Hepatocyte (in vitro differentiated cells): Measurements from ENCODE around the gene SHROOM2. TPM values are rescaled to one million over a fixed set of nuclear protein-coding genes. Genes with fewer than 3 reads are reported as not detected.

ENCODE experiments used
- DNase-seq: peaks from one replicate; pipeline ENCODE4 v3.0.0-alpha.2; 2016; ENCODE audit warnings: low spot score
- H2AFZ ChIP-seq: fragments of 200-600 bp; sonication (generic); 2 replicates; pipeline ENCODE4 v1.6.0; 2016; ENCODE audit warnings: antibody characterized with exemption, mild to moderate bottlenecking
- H3K27ac ChIP-seq: fragments of 200-600 bp; sonication (generic); 2 replicates; pipeline ENCODE4 v1.5.1; 2016; ENCODE audit warnings: mild to moderate bottlenecking
- H3K27me3 ChIP-seq: fragments of 200-600 bp; sonication (generic); 2 replicates; pipeline ENCODE4 v1.6.1; 2016
- H3K36me3 ChIP-seq: fragments of 200-600 bp; sonication (generic); replicated peaks from 2 replicates; pipeline ENCODE4 v1.5.1; 2016; ENCODE audit warnings: low read depth; ENCODE audit not compliant: insufficient read depth
- H3K4me1 ChIP-seq: fragments of 200-600 bp; sonication (generic); 2 replicates; pipeline ENCODE4 v1.5.1; 2016; ENCODE audit warnings: mild to moderate bottlenecking, moderate library complexity; ENCODE audit not compliant: insufficient read depth
- H3K4me2 ChIP-seq: fragments of 200-600 bp; sonication (generic); 2 replicates; pipeline ENCODE4 v1.6.0; 2016
- H3K4me3 ChIP-seq: fragments of 200-600 bp; sonication (generic); 2 replicates; pipeline ENCODE4 v1.5.1; 2016; ENCODE audit warnings: mild to moderate bottlenecking
- H3K79me2 ChIP-seq: fragments of 200-600 bp; sonication (generic); 2 replicates; pipeline ENCODE4 v1.6.0; 2017; ENCODE audit warnings: mild to moderate bottlenecking
- H3K9me2 ChIP-seq: fragments of 200-600 bp; sonication (generic); replicated peaks from 2 replicates; pipeline ENCODE4 v1.6.0; 2017; ENCODE audit warnings: mild to moderate bottlenecking; ENCODE audit not compliant: insufficient read depth
- H3K9me3 ChIP-seq: fragments of 200-600 bp; sonication (generic); 2 replicates; pipeline ENCODE4 v1.5.1; 2016; ENCODE audit warnings: low read depth, mild to moderate bottlenecking
- H4K20me1 ChIP-seq: fragments of 200-600 bp; sonication (generic); 2 replicates; pipeline ENCODE4 v1.6.0; 2016; ENCODE audit warnings: mild to moderate bottlenecking; ENCODE audit not compliant: insufficient read depth, poor library complexity, severe bottlenecking
- EZH2 ChIP-seq: fragments of 200-600 bp; sonication (generic); IDR thresholded peaks from 2 replicates; pipeline ENCODE4 v1.6.1; 2016; ENCODE audit warnings: antibody characterized with exemption, mild to moderate bottlenecking, borderline replicate concordance
- EZH2phosphoT487 ChIP-seq: fragments of 200-600 bp; sonication (generic); IDR thresholded peaks from one replicate; pipeline ENCODE4 v1.6.1; 2018; ENCODE audit warnings: antibody characterized with exemption, mild to moderate bottlenecking, low read depth, moderate library complexity; ENCODE audit not compliant: unreplicated experiment, severe bottlenecking
- WGBS: methylation state at CpG from one replicate; pipeline ENCODE4 v1.1.6; 2016; ENCODE audit warnings: low lambda C conversion rate; ENCODE audit errors: missing lambda C conversion rate; 5-methylcytosine and 5-hydroxymethylcytosine counted together
- polyA plus RNA-seq: library from polyadenylated mRNA; unstranded; fragments of >200 nt; fragmentation: Nextera tagmentation; extraction: Ambion mirVana; gene quantifications from 2 replicates; pipeline ENCODE4 v1.2.1, GENCODE V29; 2016
- total RNA-seq: library from RNA; depleted of rRNA; stranded (reverse); fragments of >200 nt; gene quantifications from 2 replicates; pipeline ENCODE4 v1.2.3, GENCODE V29; 2014
- TF ChIP-seq, protein P1 (sequence below): fragments of 200-600 bp; sonication (generic); IDR thresholded peaks from 2 replicates; pipeline ENCODE4 v1.5.1; 2016; ENCODE audit warnings: antibody characterized with exemption, mild to moderate bottlenecking; ENCODE audit not compliant: poor library complexity

SHROOM2 gene
- total and polyA plus RNA-seq, 2 experiments from 2014 or later = 6.9 to 8.5 TPM

DNA sequence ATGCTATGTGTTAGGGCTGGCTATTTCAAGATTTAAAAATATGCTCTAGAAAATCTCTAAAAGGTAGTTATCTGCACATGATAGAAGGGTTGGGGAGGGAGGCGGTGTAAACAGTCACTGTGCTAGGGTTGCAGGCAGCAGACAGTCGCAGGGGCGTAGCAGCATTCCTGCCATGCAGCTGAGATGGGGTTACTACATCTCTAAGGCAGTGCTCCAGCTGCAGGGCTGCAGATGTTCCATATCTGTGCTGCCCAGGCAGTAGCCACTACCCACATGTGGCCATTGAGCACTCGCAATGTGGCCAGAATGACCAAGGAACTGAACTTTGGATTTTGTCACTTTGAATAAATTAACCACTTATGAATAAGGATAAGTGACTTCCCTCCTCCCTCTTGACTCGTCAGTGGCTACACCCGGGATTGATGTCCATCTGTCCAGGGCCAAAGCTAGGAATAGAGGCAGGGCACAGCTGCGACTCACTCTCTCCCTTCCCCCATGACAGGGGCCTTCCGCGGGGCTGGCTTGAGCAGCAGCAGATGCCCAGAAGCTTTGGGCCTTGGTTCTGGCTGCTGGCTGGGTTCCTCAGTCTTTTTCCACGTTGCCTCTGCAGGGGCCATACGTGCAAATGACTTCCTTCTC is 101.5 kb downstream of the SHROOM2 start:
- H3K9me3 ChIP-seq = no peaks in the 10 kb centered on the region
- H3K79me2 ChIP-seq = no peaks in the 10 kb centered on the region
- no peak for DNase-seq
- peaks cover 5% of the 10 kb centered on the region for H3K4me1 ChIP-seq
- no peaks in the 10 kb centered on the region for H3K27me3 ChIP-seq
- no peaks in the 10 kb centered on the region for H4K20me1 ChIP-seq
- H3K4me3 ChIP-seq = no peak overlapping the region
- H3K36me3 ChIP-seq = no peaks in the 10 kb centered on the region
- no peak overlapping the region for H2AFZ ChIP-seq
- WGBS = 81% methylated on average over 11 of the region's 11 CpGs
- H3K9me2 ChIP-seq = no peaks in the 10 kb centered on the region
- H3K27ac ChIP-seq = no peak overlapping the region
- no peak overlapping the region for H3K4me2 ChIP-seq
- no peak for TF ChIP-seq EZH2phosphoT487
- no peak for TF ChIP-seq EZH2
- TF ChIP-seq, protein P1, sequence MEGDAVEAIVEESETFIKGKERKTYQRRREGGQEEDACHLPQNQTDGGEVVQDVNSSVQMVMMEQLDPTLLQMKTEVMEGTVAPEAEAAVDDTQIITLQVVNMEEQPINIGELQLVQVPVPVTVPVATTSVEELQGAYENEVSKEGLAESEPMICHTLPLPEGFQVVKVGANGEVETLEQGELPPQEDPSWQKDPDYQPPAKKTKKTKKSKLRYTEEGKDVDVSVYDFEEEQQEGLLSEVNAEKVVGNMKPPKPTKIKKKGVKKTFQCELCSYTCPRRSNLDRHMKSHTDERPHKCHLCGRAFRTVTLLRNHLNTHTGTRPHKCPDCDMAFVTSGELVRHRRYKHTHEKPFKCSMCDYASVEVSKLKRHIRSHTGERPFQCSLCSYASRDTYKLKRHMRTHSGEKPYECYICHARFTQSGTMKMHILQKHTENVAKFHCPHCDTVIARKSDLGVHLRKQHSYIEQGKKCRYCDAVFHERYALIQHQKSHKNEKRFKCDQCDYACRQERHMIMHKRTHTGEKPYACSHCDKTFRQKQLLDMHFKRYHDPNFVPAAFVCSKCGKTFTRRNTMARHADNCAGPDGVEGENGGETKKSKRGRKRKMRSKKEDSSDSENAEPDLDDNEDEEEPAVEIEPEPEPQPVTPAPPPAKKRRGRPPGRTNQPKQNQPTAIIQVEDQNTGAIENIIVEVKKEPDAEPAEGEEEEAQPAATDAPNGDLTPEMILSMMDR = no peak

DNA sequence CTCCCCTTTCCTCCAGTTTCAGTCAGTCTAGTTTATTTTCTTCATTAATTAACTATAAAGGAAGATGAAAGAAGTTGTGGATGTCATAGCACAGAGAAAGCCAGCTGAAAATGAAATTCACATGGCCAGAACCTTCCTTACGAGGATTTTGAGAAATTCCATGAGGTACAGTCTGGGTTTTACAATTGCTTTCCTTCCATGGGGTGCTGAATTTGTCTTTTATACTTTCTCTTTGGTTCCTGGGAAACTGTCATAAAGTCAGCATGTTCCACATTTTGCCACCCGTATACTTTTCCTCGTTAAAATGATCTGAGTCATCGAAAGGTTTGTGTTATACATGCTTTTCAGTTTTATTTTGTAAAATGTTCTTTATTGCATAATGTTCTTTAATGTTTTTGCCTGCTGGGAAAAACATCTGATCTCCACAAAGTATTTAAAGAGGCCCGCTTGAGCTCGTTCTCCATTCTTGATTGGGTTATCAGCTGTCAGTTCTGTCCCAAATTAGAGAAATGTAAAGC is 102.8 kb downstream of the SHROOM2 start:
- Histone ChIP-seq H3K79me2 (no peaks in the 10 kb centered on the region), H3K4me2 (no peak overlapping the region), H2AFZ (no peak overlapping the region), H3K4me3 (no peak overlapping the region), H3K27ac (no peak overlapping the region), H3K27me3 (no peaks in the 10 kb centered on the region), H3K4me1 (peaks cover 2% of the 10 kb centered on the region), H3K36me3 (no peaks in the 10 kb centered on the region), H4K20me1 (no peaks in the 10 kb centered on the region), H3K9me2 (no peaks in the 10 kb centered on the region), H3K9me3 (no peaks in the 10 kb centered on the region)
- TF ChIP-seq, protein P1 = no peak
- TF ChIP-seq EZH2 (no peak), EZH2phosphoT487 (no peak)
- no peak for DNase-seq
- 82% methylated on average over 6 of the region's 6 CpGs for WGBS

DNA sequence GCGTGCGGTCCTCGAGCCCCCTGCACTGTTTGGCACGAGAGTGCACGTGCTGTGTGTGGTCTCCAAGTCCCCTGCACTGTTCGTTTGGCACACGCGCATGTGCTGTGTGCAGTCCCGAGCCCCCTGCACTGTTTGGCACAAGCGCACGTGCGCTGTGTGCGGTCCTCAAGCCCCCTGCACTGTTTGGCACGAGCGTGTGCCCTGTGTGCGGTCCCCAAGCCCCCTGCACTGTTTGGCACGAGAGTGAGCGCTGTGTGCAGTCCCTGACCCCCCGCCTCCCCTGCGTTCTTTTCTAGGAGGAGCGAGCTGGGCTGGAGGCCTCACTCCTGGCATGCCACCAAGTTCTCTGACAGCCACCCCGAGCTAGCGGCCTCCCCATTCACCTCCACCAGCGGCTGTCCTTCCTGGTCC is 104.5 kb downstream of the SHROOM2 start:
- no peaks in the 10 kb centered on the region for H3K9me2 ChIP-seq
- no peaks in the 10 kb centered on the region for H3K79me2 ChIP-seq
- H4K20me1 ChIP-seq = no peaks in the 10 kb centered on the region
- DNase-seq = no peak
- no peaks in the 10 kb centered on the region for H3K4me1 ChIP-seq
- H3K27ac ChIP-seq = no peak overlapping the region
- no peaks in the 10 kb centered on the region for H3K9me3 ChIP-seq
- no peak overlapping the region for H2AFZ ChIP-seq
- H3K4me2 ChIP-seq = no peak overlapping the region
- WGBS = 95% methylated on average over 17 of the region's 24 CpGs
- no peak overlapping the region for H3K4me3 ChIP-seq
- H3K27me3 ChIP-seq = no peaks in the 10 kb centered on the region
- H3K36me3 ChIP-seq = no peaks in the 10 kb centered on the region
- TF ChIP-seq, protein P1 = no peak
- TF ChIP-seq EZH2 (no peak), EZH2phosphoT487 (no peak)
